Caco-2 (cell line): Measurements from ENCODE around the gene VPS18. TPM values are rescaled to one million over a fixed set of nuclear protein-coding genes. Genes with fewer than 3 reads are reported as not detected.

Source experiments
- BruUV-seq: library from RNA; stranded (reverse); fragments of 400-500 nt; replicated peaks from 2 replicates; lab custom pipeline; 2021; lab: Mats Ljungman, UMichigan
- CTCF ChIA-PET: fragments of 300-600 bp; sonication (Branson Sonifier 250); formaldehyde crosslinking; loops from one replicate; lab custom pipeline; 2022; ENCODE audit warnings: antibody characterized with exemption; lab: Charles Lee
- POLR2A ChIA-PET: fragments of 300-600 bp; sonication (Branson Sonifier 250); formaldehyde crosslinking; loops from one replicate; lab custom pipeline; 2022; ENCODE audit warnings: antibody characterized with exemption; lab: Charles Lee
- DNase-seq, 2 experiments: peaks; one replicate each; pipeline versions ENCODE4 v3.0.0 to v3.0.0-alpha.2; 2020 to 2022
- H3K27me3 ChIP-seq: replicated peaks from 2 replicates; pipeline ENCODE4 v1.6.0; 2011; ENCODE audit warnings: low read length; ENCODE audit not compliant: control insufficient read depth, insufficient read depth
- H3K36me3 ChIP-seq: 2 replicates; pipeline ENCODE4 v1.5.1; 2011; ENCODE audit warnings: low read length; ENCODE audit not compliant: control insufficient read depth, insufficient read depth
- H3K4me1 ChIP-seq: fragments of 250-450 bp; sonication (Bioruptor Pico); 2 replicates; pipeline ENCODE4 v1.5.1; 2020; ENCODE audit warnings: mild to moderate bottlenecking
- H3K4me3 ChIP-seq: 2 replicates; pipeline ENCODE4 v1.5.1; 2011; ENCODE audit warnings: low read depth, mild to moderate bottlenecking, control low read depth, low read length
- H3K9me3 ChIP-seq: fragments of 250-450 bp; sonication (Bioruptor Pico); 2 replicates; pipeline ENCODE4 v1.5.1; 2020; ENCODE audit warnings: mild to moderate bottlenecking, moderate library complexity
- H3K27ac Mint-ChIP-seq: one replicate; pipeline ENCODE4 v1.8.0; 2022; ENCODE audit warnings: mixed read lengths; ENCODE audit not compliant: unreplicated experiment
- H3K27me3 Mint-ChIP-seq: one replicate; pipeline ENCODE4 v1.8.0; 2022; ENCODE audit warnings: mixed read lengths; ENCODE audit not compliant: insufficient read depth, unreplicated experiment
- H3K36me3 Mint-ChIP-seq: one replicate; pipeline ENCODE4 v1.8.0; 2022; ENCODE audit warnings: mild to moderate bottlenecking, mixed read lengths; ENCODE audit not compliant: insufficient read depth, unreplicated experiment
- H3K4me1 Mint-ChIP-seq: one replicate; pipeline ENCODE4 v1.8.0; 2022; ENCODE audit warnings: low read depth, mixed read lengths; ENCODE audit not compliant: unreplicated experiment
- H3K4me3 Mint-ChIP-seq: one replicate; pipeline ENCODE4 v1.8.0; 2022; ENCODE audit warnings: mild to moderate bottlenecking, moderate library complexity, mixed read lengths; ENCODE audit not compliant: unreplicated experiment
- H3K9me3 Mint-ChIP-seq: one replicate; pipeline ENCODE4 v1.8.0; 2022; ENCODE audit warnings: mixed read lengths; ENCODE audit not compliant: unreplicated experiment
- CTCF ChIP-seq, 2 experiments: fragments of 200-600 bp in 1 of 2; IDR thresholded peaks; 1 replicate in 1 of 2; 2 replicates in 1 of 2; pipeline versions ENCODE4 v1.5.1 to v1.8.0; 2011 to 2022; ENCODE audit warnings: antibody characterized with exemption in 1 of 2, control low read depth in 1 of 2, inconsistent platforms in 1 of 2, low read depth in 1 of 2, low read length in 1 of 2, mild to moderate bottlenecking in 1 of 2, moderate library complexity in 1 of 2; ENCODE audit not compliant: insufficient read depth in 1 of 2, severe bottlenecking in 1 of 2, unreplicated experiment in 1 of 2
- intact Hi-C: fragments of 100-400 bp; cut with micrococcal nuclease; formaldehyde crosslinking; loops from one replicate; pipeline ENCODE4 v1.10.0; 2022; ENCODE audit not compliant: unreplicated experiment
- total RNA-seq: library from RNA; stranded (reverse); gene quantifications from 2 replicates; pipeline ENCODE4 v1.2.3, GENCODE V29; 2022

Gene VPS18
- total RNA-seq, 1 experiment from 2014 or later, result 29.3 TPM

DNA sequence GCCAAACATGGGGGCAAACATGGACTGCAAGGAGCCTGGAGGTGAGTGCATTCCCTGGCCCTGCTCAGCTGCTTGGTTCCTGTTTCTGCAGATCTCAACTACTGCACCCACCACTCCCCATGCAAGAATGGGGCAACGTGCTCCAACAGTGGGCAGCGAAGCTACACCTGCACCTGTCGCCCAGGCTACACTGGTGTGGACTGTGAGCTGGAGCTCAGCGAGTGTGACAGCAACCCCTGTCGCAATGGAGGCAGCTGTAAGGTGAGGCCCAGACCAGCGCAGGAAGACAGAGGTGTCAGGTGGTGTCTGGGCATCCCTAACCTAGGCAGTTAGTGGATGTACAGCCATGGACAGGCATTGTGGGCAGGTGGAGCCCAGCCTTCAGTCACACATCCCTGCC lies 40.2 kb downstream of the VPS18 start:
- peaks cover 34% of the 10 kb centered on the region for H3K4me1 ChIP-seq
- H3K9me3 Mint-ChIP-seq, result no peaks in the 10 kb centered on the region
- TF ChIP-seq CTCF (IDR thresholded peaks at IDR 0.05; ENCODE audit: insufficient read depth in 1 of 2, low read depth in 1 of 2, low read length in 1 of 2, severe bottlenecking in 1 of 2, unreplicated experiment in 1 of 2), result no peak
- H3K4me3 ChIP-seq, result no peak overlapping the region
- H3K36me3 ChIP-seq, result peaks cover 2% of the 10 kb centered on the region
- H3K27me3 ChIP-seq, result no peaks in the 10 kb centered on the region
- H3K4me1 Mint-ChIP-seq, result peaks cover 35% of the 10 kb centered on the region
- H3K27me3 Mint-ChIP-seq, result no peaks in the 10 kb centered on the region
- peaks cover 6% of the 10 kb centered on the region for H3K36me3 Mint-ChIP-seq
- intact Hi-C loops, result no loop called here
- POLR2A ChIA-PET, result no interaction called here
- no peak overlapping the region for H3K27ac Mint-ChIP-seq
- BruUV-seq, result no TSS peak
- H3K4me3 Mint-ChIP-seq, result no peak overlapping the region
- no peak for DNase-seq
- CTCF ChIA-PET, result interaction anchor here (1.3 kb wide), 1 partner anchor 75 kb away, joined by 3 read pairs; no protein-coding TSS in a partner anchor
- no peaks in the 10 kb centered on the region for H3K9me3 ChIP-seq

DNA sequence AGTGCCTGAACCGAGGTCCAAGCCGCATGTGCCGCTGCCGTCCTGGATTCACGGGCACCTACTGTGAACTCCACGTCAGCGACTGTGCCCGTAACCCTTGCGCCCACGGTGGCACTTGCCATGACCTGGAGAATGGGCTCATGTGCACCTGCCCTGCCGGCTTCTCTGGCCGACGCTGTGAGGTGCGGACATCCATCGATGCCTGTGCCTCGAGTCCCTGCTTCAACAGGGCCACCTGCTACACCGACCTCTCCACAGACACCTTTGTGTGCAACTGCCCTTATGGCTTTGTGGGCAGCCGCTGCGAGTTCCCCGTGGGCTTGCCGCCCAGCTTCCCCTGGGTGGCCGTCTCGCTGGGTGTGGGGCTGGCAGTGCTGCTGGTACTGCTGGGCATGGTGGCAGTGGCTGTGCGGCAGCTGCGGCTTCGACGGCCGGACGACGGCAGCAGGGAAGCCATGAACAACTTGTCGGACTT lies 42.0 kb downstream of the VPS18 start:
- POLR2A ChIA-PET, result no interaction called here
- Mint-ChIP-seq H3K4me3 (no peak overlapping the region), H3K9me3 (no peaks in the 10 kb centered on the region), H3K27me3 (no peaks in the 10 kb centered on the region), H3K4me1 (peaks cover 21% of the 10 kb centered on the region), H3K27ac (no peak overlapping the region), H3K36me3 (peaks cover 5% of the 10 kb centered on the region)
- Histone ChIP-seq H3K36me3 (peaks cover 2% of the 10 kb centered on the region), H3K4me1 (peaks cover 35% of the 10 kb centered on the region), H3K4me3 (no peak overlapping the region), H3K9me3 (no peaks in the 10 kb centered on the region), H3K27me3 (no peaks in the 10 kb centered on the region)
- CTCF ChIA-PET, result no interaction called here
- no TSS peak for BruUV-seq
- DNase-seq, result no peak
- intact Hi-C loops, result no loop called here
- no peak for TF ChIP-seq CTCF (IDR thresholded peaks at IDR 0.05; ENCODE audit: insufficient read depth in 1 of 2, low read depth in 1 of 2, low read length in 1 of 2, severe bottlenecking in 1 of 2, unreplicated experiment in 1 of 2)

GRCh38 chr15:40936709-40937666 lies 42.7 kb downstream of the VPS18 start:
- intact Hi-C loops, result no loop called here
- no peak overlapping the region for H3K4me3 ChIP-seq
- no peaks in the 10 kb centered on the region for H3K27me3 ChIP-seq
- CTCF ChIA-PET, result no interaction called here
- no peak overlapping the region for H3K27ac Mint-ChIP-seq
- POLR2A ChIA-PET, result no interaction called here
- peaks cover 5% of the 10 kb centered on the region for H3K36me3 Mint-ChIP-seq
- H3K9me3 Mint-ChIP-seq, result no peaks in the 10 kb centered on the region
- no peak for TF ChIP-seq CTCF (IDR thresholded peaks at IDR 0.05; ENCODE audit: insufficient read depth in 1 of 2, low read depth in 1 of 2, low read length in 1 of 2, severe bottlenecking in 1 of 2, unreplicated experiment in 1 of 2)
- peaks cover 19% of the 10 kb centered on the region for H3K4me1 Mint-ChIP-seq
- no peaks in the 10 kb centered on the region for H3K9me3 ChIP-seq
- H3K4me3 Mint-ChIP-seq, result no peak overlapping the region
- peaks cover 2% of the 10 kb centered on the region for H3K36me3 ChIP-seq
- H3K4me1 ChIP-seq, result peaks cover 30% of the 10 kb centered on the region
- BruUV-seq, result no TSS peak
- no peaks in the 10 kb centered on the region for H3K27me3 Mint-ChIP-seq
- DNase-seq, result no peak
